Nephron (organoid): ENCODE results near the gene CIC.

Experiments used
- H3K27ac Mint-ChIP-seq, 3 experiments: 2 replicates each; pipeline ENCODE4 v1.8.0; 2020; ENCODE audit warnings: mixed read lengths in 3 of 3, mild to moderate bottlenecking in 2 of 3, moderate library complexity in 1 of 3
- H3K27me3 Mint-ChIP-seq: 2 replicates; pipeline ENCODE4 v1.8.0; 2021; ENCODE audit warnings: low read depth, mild to moderate bottlenecking, moderate library complexity, mixed read lengths
- H3K36me3 Mint-ChIP-seq: 2 replicates; pipeline ENCODE4 v1.8.0; 2020; ENCODE audit warnings: low read depth, mixed read lengths
- H3K4me1 Mint-ChIP-seq: 2 replicates; pipeline ENCODE4 v1.8.0; 2020; ENCODE audit warnings: mixed read lengths
- H3K4me3 Mint-ChIP-seq, 3 experiments: 2 replicates each; pipeline ENCODE4 v1.8.0; 2020; ENCODE audit warnings: mild to moderate bottlenecking in 3 of 3, mixed read lengths in 3 of 3, moderate library complexity in 2 of 3
- H3K9me3 Mint-ChIP-seq: 2 replicates; pipeline ENCODE4 v1.8.0; 2020; ENCODE audit warnings: mixed read lengths
- TF ChIP-seq, protein P1 (sequence below), 3 experiments: fragments of 200-600 bp; sonication (generic); IDR thresholded peaks; one replicate each; pipeline ENCODE4 v1.5.0; 2021; ENCODE audit warnings: antibody characterized with exemption in 3 of 3; ENCODE audit not compliant: unreplicated experiment in 3 of 3

Gene CIC

DNA sequence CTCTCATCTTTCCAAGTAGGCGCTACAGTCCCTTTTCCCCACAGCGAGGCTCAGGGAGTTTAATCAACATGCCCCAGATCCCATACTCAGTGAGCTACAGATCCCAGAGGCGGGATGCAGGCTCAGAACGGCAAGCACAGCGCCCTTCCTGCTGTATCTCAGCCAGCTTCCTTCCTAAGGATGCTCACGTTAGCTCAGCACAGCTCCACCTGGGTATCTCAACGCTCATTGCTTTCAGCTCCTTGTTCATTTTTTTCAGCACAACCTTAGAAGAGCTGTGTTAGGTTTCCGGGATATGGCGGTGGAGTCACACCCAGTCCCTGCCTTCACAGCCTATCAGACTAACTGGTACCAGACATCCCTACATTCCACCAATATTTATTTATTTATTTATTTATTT, 53.3 kb downstream of the CIC start:
- peaks cover 56% of the 10 kb centered on the region for H3K27me3 Mint-ChIP-seq
- H3K4me3 Mint-ChIP-seq: no peak overlapping the region
- H3K9me3 Mint-ChIP-seq: peaks cover 4% of the 10 kb centered on the region
- peaks cover 14% of the 10 kb centered on the region for H3K4me1 Mint-ChIP-seq
- H3K36me3 Mint-ChIP-seq: no peaks in the 10 kb centered on the region
- no peak overlapping the region for H3K27ac Mint-ChIP-seq
- TF ChIP-seq, protein P1, sequence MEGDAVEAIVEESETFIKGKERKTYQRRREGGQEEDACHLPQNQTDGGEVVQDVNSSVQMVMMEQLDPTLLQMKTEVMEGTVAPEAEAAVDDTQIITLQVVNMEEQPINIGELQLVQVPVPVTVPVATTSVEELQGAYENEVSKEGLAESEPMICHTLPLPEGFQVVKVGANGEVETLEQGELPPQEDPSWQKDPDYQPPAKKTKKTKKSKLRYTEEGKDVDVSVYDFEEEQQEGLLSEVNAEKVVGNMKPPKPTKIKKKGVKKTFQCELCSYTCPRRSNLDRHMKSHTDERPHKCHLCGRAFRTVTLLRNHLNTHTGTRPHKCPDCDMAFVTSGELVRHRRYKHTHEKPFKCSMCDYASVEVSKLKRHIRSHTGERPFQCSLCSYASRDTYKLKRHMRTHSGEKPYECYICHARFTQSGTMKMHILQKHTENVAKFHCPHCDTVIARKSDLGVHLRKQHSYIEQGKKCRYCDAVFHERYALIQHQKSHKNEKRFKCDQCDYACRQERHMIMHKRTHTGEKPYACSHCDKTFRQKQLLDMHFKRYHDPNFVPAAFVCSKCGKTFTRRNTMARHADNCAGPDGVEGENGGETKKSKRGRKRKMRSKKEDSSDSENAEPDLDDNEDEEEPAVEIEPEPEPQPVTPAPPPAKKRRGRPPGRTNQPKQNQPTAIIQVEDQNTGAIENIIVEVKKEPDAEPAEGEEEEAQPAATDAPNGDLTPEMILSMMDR (IDR thresholded peaks at IDR 0.05; ENCODE audit: unreplicated experiment in 3 of 3): no peak

DNA sequence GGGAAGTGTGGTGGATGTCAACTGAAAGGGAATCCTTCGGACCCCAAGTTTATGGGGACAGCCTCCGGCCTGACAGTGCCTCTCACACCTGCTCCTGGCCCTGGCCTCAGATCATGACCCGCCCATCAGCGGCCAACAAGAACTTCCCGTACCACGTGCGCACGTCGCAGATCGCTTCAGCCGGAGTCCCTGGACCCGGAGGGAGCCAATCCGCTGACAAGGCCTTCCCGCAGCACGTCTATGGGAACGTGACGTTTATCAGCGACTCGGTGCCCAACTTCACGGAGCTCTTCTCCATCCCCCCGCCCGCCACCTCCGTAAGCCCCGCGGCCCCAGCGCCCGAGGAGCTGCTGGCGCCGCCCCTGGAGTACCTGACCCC, 54.4 kb downstream of the CIC start:
- no peak overlapping the region for H3K27ac Mint-ChIP-seq
- H3K36me3 Mint-ChIP-seq: no peaks in the 10 kb centered on the region

DNA sequence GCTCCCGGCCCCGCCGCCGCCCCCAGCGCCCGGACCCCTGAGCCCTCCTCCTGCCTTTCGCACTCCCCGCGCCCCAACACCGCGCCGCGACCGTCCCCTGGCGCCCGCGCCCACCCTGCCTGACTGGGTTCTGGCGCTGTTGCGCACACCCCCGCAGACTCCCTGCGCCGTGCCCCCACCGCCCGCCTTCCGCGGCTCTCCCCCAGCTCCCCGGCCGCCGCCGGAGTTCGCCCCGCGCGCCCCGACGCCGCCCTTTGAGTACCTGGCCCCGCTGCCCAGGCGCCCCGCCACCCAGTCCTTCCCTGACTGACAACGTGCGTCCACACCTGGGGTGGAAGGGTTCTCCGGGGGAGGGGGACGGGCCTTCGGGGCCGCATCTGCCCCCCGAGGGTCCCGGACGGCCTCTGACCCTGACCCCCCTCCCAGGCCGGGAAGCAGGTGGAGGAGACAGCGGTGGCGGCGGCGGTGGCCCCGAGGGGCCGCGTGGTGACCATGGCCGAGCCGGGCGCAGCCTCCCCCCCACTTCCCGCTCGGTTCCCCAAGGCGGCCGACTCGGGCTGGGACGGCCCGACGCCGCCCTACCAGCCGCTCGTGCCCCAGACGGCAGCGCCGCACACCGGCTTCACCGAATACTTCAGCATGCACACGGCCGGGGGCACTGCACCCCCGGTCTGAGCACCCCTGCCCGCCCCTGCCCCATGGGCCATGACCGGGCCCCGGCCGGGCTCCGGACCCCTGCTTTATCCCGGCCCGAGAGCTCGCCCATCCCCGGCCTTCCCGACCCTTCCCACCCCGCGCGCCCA, 55.0 kb downstream of the CIC start:
- H3K27ac Mint-ChIP-seq: no peak overlapping the region
- no peaks in the 10 kb centered on the region for H3K36me3 Mint-ChIP-seq
- H3K4me1 Mint-ChIP-seq: peaks cover 32% of the 10 kb centered on the region
- TF ChIP-seq, protein P1 (IDR thresholded peaks at IDR 0.05; ENCODE audit: unreplicated experiment in 3 of 3): no peak
- no peak overlapping the region for H3K4me3 Mint-ChIP-seq
- H3K27me3 Mint-ChIP-seq: peaks cover 56% of the 10 kb centered on the region
- H3K9me3 Mint-ChIP-seq: peaks cover 4% of the 10 kb centered on the region

More for the DNA sequence above, 54.4 kb downstream of the CIC start:
- Mint-ChIP-seq H3K4me1 (peaks cover 26% of the 10 kb centered on the region), H3K4me3 (peak overlapping the region; percentile 47 to 58 (median 49)), H3K9me3 (peaks cover 4% of the 10 kb centered on the region), H3K27me3 (peaks cover 56% of the 10 kb centered on the region)
- TF ChIP-seq, protein P1 (IDR thresholded peaks at IDR 0.05; ENCODE audit: unreplicated experiment in 3 of 3): no peak

DNA sequence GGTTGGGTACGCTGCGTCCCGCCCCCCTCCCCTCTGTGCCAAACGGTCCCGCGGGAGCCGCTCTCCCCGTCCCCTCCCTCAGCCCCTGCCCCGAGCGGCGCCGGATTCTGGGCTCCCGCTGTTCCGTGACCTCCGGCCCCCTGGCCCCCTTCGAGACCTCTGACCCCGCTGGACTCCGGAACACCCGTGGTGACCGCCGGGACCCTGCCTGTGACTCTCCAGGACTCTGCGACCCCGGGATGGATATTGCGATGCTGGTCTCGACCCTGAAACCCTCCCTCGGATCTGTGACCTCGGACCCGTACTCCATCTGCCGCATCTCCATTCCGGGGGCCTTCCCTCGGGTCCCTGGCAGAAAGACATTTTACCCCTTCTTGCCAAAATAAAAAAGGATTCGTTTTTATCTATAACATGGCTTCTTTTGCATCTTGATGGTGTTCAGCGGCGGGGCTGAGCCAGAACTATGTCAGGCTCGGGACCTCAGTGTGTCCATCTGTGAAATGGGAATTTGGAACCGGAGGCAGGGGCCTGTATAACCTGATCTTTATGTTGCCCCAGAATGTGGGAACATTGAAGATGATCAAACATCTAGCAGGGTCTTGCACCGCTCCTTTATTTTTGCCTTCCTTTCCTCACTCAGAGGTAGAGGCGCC, 55.7 kb downstream of the CIC start:
- peaks cover 4% of the 10 kb centered on the region for H3K9me3 Mint-ChIP-seq
- H3K27me3 Mint-ChIP-seq: peaks cover 54% of the 10 kb centered on the region
- no peaks in the 10 kb centered on the region for H3K36me3 Mint-ChIP-seq
- TF ChIP-seq, protein P1 (IDR thresholded peaks at IDR 0.05; ENCODE audit: unreplicated experiment in 3 of 3): peak in 2 of 3 experiments; percentile 78 to 93
- peak overlapping the region; percentile 84 to 95 (median 94) for H3K4me3 Mint-ChIP-seq
- peaks cover 37% of the 10 kb centered on the region for H3K4me1 Mint-ChIP-seq
- H3K27ac Mint-ChIP-seq: peak overlapping the region in 1 of 3 experiments; percentile 2

DNA sequence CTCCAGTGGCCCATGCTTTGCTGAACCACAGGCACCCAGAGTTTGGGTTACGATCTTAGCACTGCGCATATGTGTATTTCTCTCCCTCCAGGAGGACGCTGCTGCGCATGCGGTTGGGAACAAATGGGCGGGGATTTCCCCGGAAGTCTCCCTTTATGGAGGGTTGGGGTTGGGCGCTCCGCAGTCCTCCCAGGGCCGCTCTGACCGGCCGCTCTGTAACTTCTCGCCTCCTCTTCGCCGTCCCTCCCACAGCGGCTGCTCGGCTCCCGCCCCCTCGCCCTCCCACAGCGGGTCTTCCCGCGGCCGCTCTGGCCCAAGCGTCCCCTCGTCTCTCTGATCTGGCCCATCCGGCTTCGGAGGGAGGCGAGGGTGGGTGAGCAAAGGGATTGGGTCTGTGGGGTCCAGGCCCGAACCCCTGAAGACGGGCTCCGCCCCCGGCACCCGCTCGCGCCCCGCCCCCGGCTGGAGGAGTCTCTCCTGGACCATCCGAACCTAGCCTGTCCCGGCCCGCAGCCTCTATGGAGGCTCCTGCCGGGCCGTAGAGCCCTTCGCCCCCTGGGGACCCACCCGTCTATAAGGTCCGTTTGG, 56.4 kb downstream of the CIC start, which contains the start of gene MEGF8:
Gene MEGF8, plus strand, starts transcription at position 328 of the 588 bp plus-strand sequence. CDS start 609 bp downstream, outside the sequence.
- TF ChIP-seq, protein P1 (IDR thresholded peaks at IDR 0.05; ENCODE audit: unreplicated experiment in 3 of 3): peak in 1 of 3 experiments; percentile 85
- H3K9me3 Mint-ChIP-seq: peaks cover 4% of the 10 kb centered on the region
- no peaks in the 10 kb centered on the region for H3K36me3 Mint-ChIP-seq
- H3K4me1 Mint-ChIP-seq: peaks cover 43% of the 10 kb centered on the region
- peaks cover 48% of the 10 kb centered on the region for H3K27me3 Mint-ChIP-seq
- peak within 1 kb of the TSS in 2 of 3 experiments; percentile 2 to 51 for H3K27ac Mint-ChIP-seq
- peak within 1 kb of the TSS; percentile 84 to 95 (median 94) for H3K4me3 Mint-ChIP-seq
